ENCODE data around the gene PTGR3.

- TF ChIP-seq CTCF (IDR thresholded peaks at IDR 0.05): no peak
- TF ChIP-seq POLR2A (IDR thresholded peaks at IDR 0.05): no peak
These were observed 35.2 kb downstream of the PTGR3 start for GRCh38 chr18:75173738-75174137.

All from uterus (tissue), 2 donors.